GM18511 (cell line): Measurements from ENCODE around the gene GLT1D1.

Experiments
- ATAC-seq: cut with Tn5 transposase; IDR thresholded peaks from one replicate; pipeline ENCODE4 v1.9.1; 2021; ENCODE audit warnings: mild to moderate bottlenecking, moderate library complexity; ENCODE audit not compliant: unreplicated experiment

Gene GLT1D1

GRCh38 chr12:128911861-128912260 lies 58.6 kb downstream of the GLT1D1 start:
- no peak for ATAC-seq

GRCh38 chr12:128914908-128915563 lies 61.8 kb downstream of the GLT1D1 start:
- ATAC-seq = peak; percentile 99

- no peak for ATAC-seq
These were observed 63.1 kb downstream of the GLT1D1 start for GRCh38 chr12:128916425-128916824.

DNA sequence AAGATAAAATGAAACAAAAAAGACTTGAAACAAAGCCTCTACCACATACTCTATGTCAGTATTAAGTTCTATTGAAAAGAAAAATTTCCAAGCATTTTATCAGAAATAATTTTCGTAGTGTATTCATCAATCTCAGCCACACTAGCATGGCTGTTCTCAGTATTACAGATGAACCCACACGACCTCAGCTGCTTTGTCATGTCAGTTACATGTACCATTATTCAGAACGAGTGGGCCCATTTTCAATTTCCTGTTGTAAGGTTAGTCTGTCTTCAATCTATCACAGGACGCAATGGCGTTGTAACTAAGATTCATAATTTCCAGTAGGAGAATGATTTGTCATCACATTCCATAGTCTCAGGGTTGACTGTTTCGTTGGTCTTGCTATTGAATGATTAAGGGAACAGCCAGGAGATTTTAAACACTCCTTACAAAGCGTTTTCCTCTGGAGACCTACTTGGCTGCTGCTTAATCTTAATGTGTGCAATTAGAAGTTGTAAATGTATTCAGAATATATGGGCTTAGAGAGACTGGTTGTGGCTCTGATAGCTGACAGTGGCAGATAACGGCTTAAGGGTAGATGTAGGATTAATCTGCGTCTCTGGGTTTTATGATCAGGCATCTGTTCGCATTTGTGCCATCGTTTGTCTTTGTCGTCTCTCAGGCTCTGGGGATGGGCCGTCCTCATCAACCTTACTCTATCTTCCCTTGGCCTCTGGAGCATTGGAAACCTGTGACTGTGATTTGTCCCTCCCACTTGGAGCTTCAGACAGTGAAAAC lies 65.4 kb downstream of the GLT1D1 start:
- ATAC-seq = no peak

DNA sequence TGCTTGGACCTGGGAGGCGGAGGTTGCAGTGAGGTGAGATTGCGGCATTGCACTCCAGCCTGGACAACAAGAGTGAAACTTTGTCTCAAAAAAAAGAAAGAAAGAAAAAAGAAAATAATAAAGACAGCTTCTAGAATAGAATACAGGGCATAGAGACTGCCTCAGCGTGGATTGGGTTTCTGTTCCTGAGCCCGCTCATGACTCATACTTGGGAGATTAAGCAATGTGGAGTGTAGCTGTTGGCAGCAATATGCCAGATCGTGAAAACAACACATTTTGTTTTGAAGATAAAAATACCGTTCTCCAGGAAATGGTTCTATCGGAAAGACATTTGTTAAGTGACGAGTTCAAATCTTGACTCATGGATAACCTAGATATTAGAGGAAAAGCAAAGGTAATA lies 67.2 kb downstream of the GLT1D1 start:
- ATAC-seq = no peak

GRCh38 chr12:128928361-128928760 lies 75.1 kb downstream of the GLT1D1 start:
- no peak for ATAC-seq

DNA sequence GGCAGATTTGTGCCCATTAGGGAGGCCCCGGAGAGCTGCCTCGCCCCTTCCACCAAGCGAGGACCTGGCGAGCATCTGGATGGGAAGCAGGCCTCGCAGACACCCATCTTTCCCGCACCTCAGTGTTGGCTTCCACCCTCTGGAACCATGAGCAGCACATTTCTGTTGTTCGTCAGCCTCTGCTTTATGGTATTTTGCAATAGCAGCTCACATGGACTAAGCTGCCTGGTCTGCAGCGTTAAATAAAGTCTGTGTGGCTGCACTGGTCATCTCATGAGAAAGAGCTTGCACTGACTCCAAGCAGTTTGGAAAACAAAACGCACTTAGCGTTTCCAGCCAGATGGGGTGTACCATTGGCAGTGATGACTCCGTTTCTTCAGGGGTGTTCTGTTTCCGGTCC lies 75.8 kb downstream of the GLT1D1 start:
- ATAC-seq = no peak

GRCh38 chr12:128930606-128931005 lies 77.3 kb downstream of the GLT1D1 start:
- ATAC-seq = no peak

DNA sequence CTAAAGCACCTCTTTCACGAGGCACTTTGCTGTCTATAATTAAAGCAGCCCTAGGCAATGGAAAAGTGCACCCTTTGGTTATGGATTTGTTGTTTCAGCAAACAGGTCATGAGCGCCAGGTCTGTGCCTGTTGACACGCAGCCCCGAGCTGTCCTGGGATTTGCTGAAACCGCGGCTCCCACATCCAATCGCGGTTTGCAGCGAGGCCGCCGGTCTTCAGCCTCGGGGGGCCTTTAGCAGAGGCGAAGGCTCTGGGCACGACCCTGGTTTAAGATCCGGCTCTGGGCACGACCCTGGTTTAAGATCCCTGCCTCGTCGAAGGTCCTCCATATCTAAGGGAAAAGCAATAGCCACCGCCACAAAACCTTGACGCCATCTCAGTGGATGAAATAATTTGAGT lies 79.2 kb downstream of the GLT1D1 start:
- ATAC-seq = no peak

DNA sequence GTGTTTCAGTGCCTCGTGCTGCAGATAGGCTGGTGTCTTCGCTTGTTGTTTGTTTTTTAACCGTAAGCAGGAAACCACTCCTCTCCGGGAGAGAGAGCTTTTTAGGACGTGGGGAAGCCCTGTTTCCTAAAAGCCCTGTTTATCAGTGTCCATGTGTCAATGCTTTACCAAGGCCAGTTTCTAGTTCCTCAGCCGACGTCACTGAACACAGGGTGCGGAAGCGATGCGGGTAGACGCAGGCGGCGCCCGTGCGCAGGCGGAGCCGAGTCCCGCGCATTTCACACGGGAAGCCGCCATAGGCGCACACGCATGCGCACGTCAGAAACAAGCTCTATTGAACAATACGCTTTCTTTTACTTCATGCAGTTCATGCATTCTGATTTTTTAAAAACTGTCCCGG lies 79.8 kb downstream of the GLT1D1 start:
- ATAC-seq = no peak

DNA sequence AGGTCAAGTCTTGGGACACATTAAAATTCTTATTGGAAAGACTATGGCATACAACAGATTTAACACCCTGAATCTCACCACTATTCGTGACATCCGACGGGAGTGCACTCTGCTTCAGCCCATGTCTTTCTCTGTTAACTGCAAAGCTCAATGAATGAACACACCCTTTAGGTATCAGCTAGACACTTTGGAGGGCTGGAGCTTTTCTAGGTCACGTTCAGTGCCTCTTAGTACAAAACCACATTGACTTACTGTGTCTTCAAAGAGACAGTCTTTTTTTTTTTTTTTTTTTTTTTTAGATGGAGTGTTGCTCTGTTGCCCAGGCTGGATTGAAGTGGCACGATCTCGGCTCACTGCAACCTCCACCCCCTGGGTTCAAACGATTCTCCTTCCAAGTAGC lies 80.6 kb downstream of the GLT1D1 start:
- no peak for ATAC-seq

DNA sequence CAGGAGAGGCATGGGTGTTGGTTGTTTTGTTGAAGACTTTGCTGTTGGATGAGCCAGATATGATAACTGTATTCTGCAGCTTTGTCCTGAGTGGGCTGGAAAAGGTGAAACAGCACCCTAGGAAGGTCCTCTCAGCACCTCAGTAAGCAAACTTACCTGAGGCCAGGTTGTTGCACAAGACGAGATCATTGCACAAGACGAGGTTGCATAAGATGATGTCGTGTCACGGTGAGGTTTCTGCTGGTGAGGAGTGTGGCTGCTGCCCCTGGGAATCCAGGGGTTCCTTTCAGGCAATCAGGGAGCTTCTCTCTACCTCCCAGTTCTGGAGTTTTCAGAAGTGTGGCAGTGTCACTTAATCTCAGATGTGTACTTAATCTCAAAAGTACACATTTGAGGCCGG lies 85.6 kb downstream of the GLT1D1 start:
- no peak for ATAC-seq

DNA sequence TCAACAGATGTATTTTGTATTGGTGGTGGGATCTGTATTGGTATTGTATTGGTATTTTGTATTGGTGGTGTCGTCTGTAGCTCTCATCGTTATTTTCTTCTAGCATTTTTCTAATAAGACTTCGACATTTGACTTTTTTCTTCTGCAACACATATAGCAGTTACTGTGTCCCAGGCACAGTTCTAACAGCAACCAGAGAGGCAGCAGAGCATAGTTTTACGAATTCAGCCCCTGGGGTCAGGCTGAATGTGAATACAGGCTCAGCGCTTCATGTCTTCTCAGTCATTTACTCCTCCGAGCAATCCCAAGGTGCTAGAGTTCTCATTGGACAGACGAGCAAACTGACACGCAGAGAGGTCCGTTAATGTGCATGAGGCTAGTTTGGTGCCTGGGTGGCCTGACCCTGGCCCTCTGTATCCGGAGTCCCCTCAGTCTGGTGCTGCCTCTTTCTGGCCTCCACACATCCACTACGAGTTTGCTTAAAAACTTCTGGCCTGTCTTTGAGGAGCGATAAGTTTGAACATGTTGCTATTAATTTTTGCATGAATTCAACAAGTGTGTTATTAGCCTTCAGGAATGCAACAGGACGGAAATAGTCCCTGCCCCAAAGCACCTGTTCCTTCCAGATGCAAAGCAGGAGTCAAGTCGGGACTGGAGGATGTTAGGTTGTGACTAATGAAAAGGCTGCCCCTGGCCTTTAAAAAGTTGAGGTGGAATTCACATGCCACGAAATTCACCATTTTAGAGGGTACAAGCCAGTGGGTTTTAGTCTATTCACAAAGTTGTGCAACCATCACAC lies 87.0 kb downstream of the GLT1D1 start:
- ATAC-seq = no peak

- no peak for ATAC-seq
These were observed 87.7 kb downstream of the GLT1D1 start for GRCh38 chr12:128940974-128941373.

DNA sequence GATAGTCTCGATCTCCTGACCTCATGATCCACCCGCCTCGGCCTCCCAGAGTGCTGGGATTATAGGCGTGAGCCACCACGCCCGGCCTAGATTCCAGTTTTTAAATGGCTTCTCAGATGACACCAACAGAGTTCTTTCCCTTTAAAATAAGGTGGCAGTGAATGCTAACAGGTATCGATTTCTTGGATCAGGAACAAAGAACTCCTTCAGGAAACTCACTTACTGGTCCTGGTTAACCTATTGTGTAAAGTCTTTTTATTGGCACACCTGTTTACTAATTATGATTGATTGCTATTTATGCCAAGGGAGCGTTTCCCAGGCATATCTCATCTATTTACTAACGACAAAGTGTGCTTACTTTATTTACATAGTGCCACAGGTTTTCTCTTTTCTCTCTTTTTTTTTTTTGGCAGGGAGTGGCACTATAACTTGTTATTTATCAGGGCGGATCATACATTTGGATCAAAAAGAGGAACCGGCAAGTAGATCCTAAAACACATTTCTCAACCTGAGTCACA lies 89.7 kb downstream of the GLT1D1 start:
- ATAC-seq = no peak

DNA sequence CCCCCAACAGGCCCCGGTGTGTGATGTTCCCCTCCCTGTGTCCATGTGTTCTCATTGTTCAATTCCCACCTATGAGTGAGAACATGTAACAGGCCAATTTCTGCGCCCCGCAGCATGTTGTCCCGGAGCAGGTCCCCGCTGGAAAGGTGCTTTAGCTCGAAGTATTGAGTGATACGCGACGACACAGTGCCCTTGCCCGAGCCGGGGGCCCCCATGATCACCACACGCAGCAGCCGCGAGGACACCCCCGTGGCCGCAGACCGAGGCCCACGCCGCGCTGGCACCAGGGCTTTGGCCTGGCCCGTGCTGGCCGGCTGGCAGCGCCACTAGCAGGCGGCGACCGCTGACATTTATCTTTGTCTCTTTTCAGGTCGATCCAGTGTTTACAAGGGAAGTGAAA lies 91.7 kb downstream of the GLT1D1 start:
- ATAC-seq = no peak

DNA sequence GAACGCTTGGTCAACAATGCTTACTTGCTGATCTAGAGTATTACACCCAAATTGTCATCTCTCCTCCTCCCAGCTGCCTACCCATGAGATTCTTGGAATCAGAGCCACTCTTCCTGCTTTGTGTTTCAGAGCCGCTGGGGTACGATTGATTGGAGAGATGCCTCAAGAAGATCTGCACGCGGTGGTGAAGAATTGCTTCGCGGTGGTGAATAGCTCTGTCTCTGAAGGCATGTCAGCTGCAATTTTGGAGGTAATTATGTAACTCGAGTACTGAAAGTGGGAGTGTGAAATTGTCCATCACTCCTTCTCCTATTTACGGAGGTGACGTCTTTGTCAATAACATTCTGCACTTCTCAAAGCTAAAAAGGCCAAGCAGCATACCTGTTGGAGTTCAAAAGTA lies 93.9 kb downstream of the GLT1D1 start:
- ATAC-seq = no peak

- ATAC-seq = no peak
These were observed 95.8 kb downstream of the GLT1D1 start for GRCh38 chr12:128949086-128949485.

- ATAC-seq = no peak
These were observed 98.2 kb downstream of the GLT1D1 start for GRCh38 chr12:128951448-128951847.

DNA sequence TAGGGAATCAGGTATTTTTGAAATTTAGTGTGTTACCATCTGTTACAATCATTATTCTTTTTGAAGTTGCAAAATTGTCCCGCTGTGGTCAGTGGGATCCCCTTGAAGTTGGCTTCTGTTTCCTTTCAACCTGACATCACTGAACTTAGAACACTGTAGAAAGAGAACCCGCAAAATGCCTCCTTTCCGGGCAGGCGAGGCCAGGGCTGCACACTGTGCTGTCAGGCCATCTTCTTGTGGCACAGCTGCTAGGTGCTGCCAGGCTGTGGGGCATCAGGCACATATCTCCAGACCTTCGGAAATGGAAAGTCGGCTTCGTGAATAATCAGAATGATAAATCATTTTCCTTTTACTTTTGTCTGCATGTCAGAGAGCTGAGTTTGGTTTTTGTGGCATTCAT lies 103.5 kb downstream of the GLT1D1 start:
- ATAC-seq = no peak

- ATAC-seq = no peak
These were observed 106.6 kb downstream of the GLT1D1 start for GRCh38 chr12:128959901-128960300.
